GM23338 (cell line): ENCODE measurements around the gene IZUMO2. TPM values are rescaled to one million over a fixed set of nuclear protein-coding genes. Genes with fewer than 3 reads are reported as not detected.

Experiments
- ATAC-seq: fragments of 200-7000 bp; cut with Tn5 transposase; 3 replicates; pipeline ENCODE4 v1.9.1; 2020
- DNase-seq: peaks from one replicate; pipeline ENCODE4 v3.0.0-alpha.2; 2015; ENCODE audit warnings: low spot score
- H2AFZ ChIP-seq: fragments of 200-600 bp; sonication (generic); 2 replicates; pipeline ENCODE4 v1.8.0; 2016; ENCODE audit warnings: antibody characterized with exemption, mild to moderate bottlenecking, moderate library complexity
- H3F3A ChIP-seq: fragments of 200-600 bp; sonication (generic); replicated peaks from 2 replicates; pipeline ENCODE4 v1.8.0; 2017; ENCODE audit warnings: antibody characterized with exemption, mixed run types, low read depth
- H3K27ac ChIP-seq: fragments of 200-600 bp; sonication (generic); 2 replicates; pipeline ENCODE4 v1.6.1; 2016; ENCODE audit warnings: low read depth
- H3K27me3 ChIP-seq: fragments of 200-600 bp; sonication (generic); 2 replicates; pipeline ENCODE4 v1.8.0; 2016; ENCODE audit warnings: mild to moderate bottlenecking, mixed run types, moderate library complexity; ENCODE audit not compliant: insufficient read depth
- H3K36me3 ChIP-seq: fragments of 200-600 bp; sonication (generic); 2 replicates; pipeline ENCODE4 v1.8.0; 2016; ENCODE audit warnings: mild to moderate bottlenecking; ENCODE audit not compliant: insufficient read depth
- H3K4me1 ChIP-seq: fragments of 200-600 bp; sonication (generic); 2 replicates; pipeline ENCODE4 v1.8.0; 2016; ENCODE audit warnings: mild to moderate bottlenecking, moderate library complexity; ENCODE audit not compliant: insufficient read depth
- H3K4me2 ChIP-seq: fragments of 200-600 bp; sonication (generic); 2 replicates; pipeline ENCODE4 v1.7.1; 2017; ENCODE audit warnings: mixed run types
- H3K4me3 ChIP-seq: fragments of 200-600 bp; sonication (generic); 2 replicates; pipeline ENCODE4 v1.6.1; 2016; ENCODE audit warnings: mixed run types
- H3K79me2 ChIP-seq: fragments of 200-600 bp; sonication (generic); replicated peaks from 2 replicates; pipeline ENCODE4 v1.8.0; 2017; ENCODE audit warnings: mild to moderate bottlenecking; ENCODE audit not compliant: insufficient read depth
- H3K9me2 ChIP-seq: fragments of 200-600 bp; sonication (generic); 2 replicates; pipeline ENCODE4 v1.8.0; 2017; ENCODE audit not compliant: insufficient read depth
- H4K20me1 ChIP-seq: fragments of 200-600 bp; sonication (generic); replicated peaks from 2 replicates; pipeline ENCODE4 v1.8.0; 2017; ENCODE audit warnings: mild to moderate bottlenecking; ENCODE audit not compliant: insufficient read depth
- H3K27ac Mint-ChIP-seq: 2 replicates; pipeline ENCODE4 v1.8.0; 2020; ENCODE audit warnings: inconsistent platforms, mild to moderate bottlenecking, moderate library complexity, mixed read lengths
- H3K27me3 Mint-ChIP-seq: 3 replicates; pipeline ENCODE4 v1.8.0; 2022; ENCODE audit warnings: low read depth, mild to moderate bottlenecking, moderate library complexity, mixed read lengths, inconsistent platforms; ENCODE audit not compliant: insufficient read depth, poor library complexity
- H3K36me3 Mint-ChIP-seq: 3 replicates; pipeline ENCODE4 v1.8.0; 2021; ENCODE audit warnings: low read depth, mild to moderate bottlenecking, inconsistent platforms, moderate library complexity, mixed read lengths
- H3K4me1 Mint-ChIP-seq: 3 replicates; pipeline ENCODE4 v1.8.0; 2020; ENCODE audit warnings: mild to moderate bottlenecking, inconsistent platforms, mixed read lengths
- H3K4me3 Mint-ChIP-seq: 3 replicates; pipeline ENCODE4 v1.8.0; 2021; ENCODE audit warnings: moderate library complexity, mild to moderate bottlenecking, inconsistent platforms, mixed read lengths
- H3K9me3 Mint-ChIP-seq: 3 replicates; pipeline ENCODE4 v1.8.0; 2020; ENCODE audit warnings: moderate library complexity, mild to moderate bottlenecking, inconsistent platforms, mixed read lengths
- CREB1 ChIP-seq: fragments of 250-450 bp; sonication (Bioruptor Pico); IDR thresholded peaks from 2 replicates; pipeline ENCODE4 v1.5.0; 2020; ENCODE audit warnings: low read depth, mild to moderate bottlenecking, moderate library complexity
- EZH2 ChIP-seq: fragments of 200-600 bp; sonication (generic); IDR thresholded peaks from one replicate; pipeline ENCODE4 v1.8.0; 2017; ENCODE audit warnings: antibody characterized with exemption, mild to moderate bottlenecking, low read depth; ENCODE audit not compliant: unreplicated experiment
- EZH2phosphoT487 ChIP-seq: fragments of 200-600 bp; sonication (generic); IDR thresholded peaks from one replicate; pipeline ENCODE4 v1.8.1; 2018; ENCODE audit warnings: antibody characterized with exemption; ENCODE audit not compliant: unreplicated experiment
- JUNB ChIP-seq: IDR thresholded peaks from one replicate; pipeline ENCODE4 v1.6.1; 2016; ENCODE audit warnings: antibody characterized with exemption; ENCODE audit not compliant: unreplicated experiment
- NANOG ChIP-seq: IDR thresholded peaks from 2 replicates; pipeline ENCODE4 v1.6.1; 2016; ENCODE audit warnings: antibody characterized with exemption, borderline replicate concordance
- POLR2AphosphoS5 ChIP-seq: IDR thresholded peaks from 2 replicates; pipeline ENCODE4 v1.6.1; 2016; ENCODE audit warnings: antibody characterized with exemption, low read depth
- STAT1 ChIP-seq: IDR thresholded peaks from one replicate; pipeline ENCODE4 v1.6.1; 2016; ENCODE audit warnings: antibody characterized with exemption; ENCODE audit not compliant: unreplicated experiment
- ZNF114 ChIP-seq: fragments of 250-450 bp; sonication (Bioruptor Pico); IDR thresholded peaks from 2 replicates; pipeline ENCODE4 v1.5.0; 2020; ENCODE audit warnings: mild to moderate bottlenecking, moderate library complexity
- ZNF331 ChIP-seq: fragments of 250-450 bp; sonication (Bioruptor Pico); IDR thresholded peaks from 2 replicates; pipeline ENCODE4 v1.5.0; 2020; ENCODE audit warnings: low read depth, mild to moderate bottlenecking, moderate library complexity
- polyA plus RNA-seq: library from polyadenylated mRNA; unstranded; fragments of >200 nt; fragmentation: Nextera tagmentation; extraction: Ambion mirVana; gene quantifications from 2 replicates; pipeline ENCODE4 v1.2.1, GENCODE V29; 2016
- total RNA-seq: library from RNA; depleted of rRNA; stranded (reverse); fragments of >200 nt; shearing (Covaris generic); gene quantifications from 2 replicates; pipeline ENCODE4 v1.2.3, GENCODE V29; 2014
- TF ChIP-seq, protein P1 (sequence below): IDR thresholded peaks from 2 replicates; pipeline ENCODE4 v1.6.1; 2016; ENCODE audit warnings: antibody characterized with exemption
- TF ChIP-seq, protein P2 (sequence below), 2 experiments: fragments of 200-600 bp in 1 of 2; sonication (generic) in 1 of 2; conservative IDR thresholded peaks; 2 replicates each; pipeline versions ENCODE4 v1.5.1 to v1.6.1; 2016 to 2017; ENCODE audit warnings: antibody characterized with exemption in 2 of 2, low read depth in 2 of 2, mild to moderate bottlenecking in 2 of 2, moderate library complexity in 1 of 2
- TF ChIP-seq, protein P3 (sequence below): fragments of 250-450 bp; sonication (Bioruptor Pico); IDR thresholded peaks from 2 replicates; pipeline ENCODE4 v1.5.0; 2020; ENCODE audit warnings: mild to moderate bottlenecking, moderate library complexity
- TF ChIP-seq, protein P4 (sequence below): IDR thresholded peaks from one replicate; pipeline ENCODE4 v1.6.1; 2018; ENCODE audit warnings: antibody characterized with exemption; ENCODE audit not compliant: unreplicated experiment

Gene IZUMO2
- total and polyA plus RNA-seq, 2 experiments from 2014 or later = 3.1 to 5.0 TPM

DNA sequence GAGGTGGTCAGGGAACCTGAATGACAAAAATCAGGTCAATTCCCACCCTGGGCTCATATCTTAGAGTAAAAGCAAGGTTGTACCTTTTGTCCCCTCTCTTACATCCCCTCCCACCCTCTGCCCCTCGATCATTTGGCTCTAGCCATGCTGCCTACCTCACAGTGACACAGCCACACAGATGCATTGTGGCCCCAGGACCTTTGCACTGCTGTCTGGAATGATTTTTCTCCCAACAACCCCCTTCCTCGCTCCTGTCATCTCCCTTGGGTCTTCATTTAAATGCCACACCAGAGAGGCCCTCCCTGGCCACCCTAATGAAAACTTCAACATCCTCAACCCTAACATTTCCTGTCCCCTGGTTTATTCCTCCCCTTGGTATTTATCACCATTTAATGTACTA, 44.6 kb upstream of the IZUMO2 start:
- peaks cover 10% of the 10 kb centered on the region for H3K27me3 ChIP-seq
- no peak overlapping the region for H2AFZ ChIP-seq
- H3K27ac ChIP-seq = no peak overlapping the region
- H3K36me3 ChIP-seq = no peaks in the 10 kb centered on the region
- Mint-ChIP-seq H3K4me3 (no peak overlapping the region), H3K9me3 (peaks cover 84% of the 10 kb centered on the region), H3K4me1 (no peaks in the 10 kb centered on the region), H3K27ac (no peak overlapping the region), H3K27me3 (peaks cover 2% of the 10 kb centered on the region), H3K36me3 (peaks cover 35% of the 10 kb centered on the region; the same call in 2 of the 3 replicates)
- no peaks in the 10 kb centered on the region for H3K79me2 ChIP-seq
- no peak for ATAC-seq
- peaks cover 11% of the 10 kb centered on the region; the same call in 1 of the 2 replicates for H3F3A ChIP-seq
- H3K4me3 ChIP-seq = no peak overlapping the region
- no peak for DNase-seq
- H4K20me1 ChIP-seq = 0 out of 2 replicates have a peak, but pooled peaks cover 9% of the 10 kb centered on the region
- H3K4me1 ChIP-seq = 0 out of 2 replicates have a peak, but pooled peaks cover 1% of the 10 kb centered on the region
- H3K4me2 ChIP-seq = no peak overlapping the region
- TF ChIP-seq, protein P1, sequence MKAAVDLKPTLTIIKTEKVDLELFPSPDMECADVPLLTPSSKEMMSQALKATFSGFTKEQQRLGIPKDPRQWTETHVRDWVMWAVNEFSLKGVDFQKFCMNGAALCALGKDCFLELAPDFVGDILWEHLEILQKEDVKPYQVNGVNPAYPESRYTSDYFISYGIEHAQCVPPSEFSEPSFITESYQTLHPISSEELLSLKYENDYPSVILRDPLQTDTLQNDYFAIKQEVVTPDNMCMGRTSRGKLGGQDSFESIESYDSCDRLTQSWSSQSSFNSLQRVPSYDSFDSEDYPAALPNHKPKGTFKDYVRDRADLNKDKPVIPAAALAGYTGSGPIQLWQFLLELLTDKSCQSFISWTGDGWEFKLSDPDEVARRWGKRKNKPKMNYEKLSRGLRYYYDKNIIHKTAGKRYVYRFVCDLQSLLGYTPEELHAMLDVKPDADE = no peak
- TF ChIP-seq, protein P2, sequence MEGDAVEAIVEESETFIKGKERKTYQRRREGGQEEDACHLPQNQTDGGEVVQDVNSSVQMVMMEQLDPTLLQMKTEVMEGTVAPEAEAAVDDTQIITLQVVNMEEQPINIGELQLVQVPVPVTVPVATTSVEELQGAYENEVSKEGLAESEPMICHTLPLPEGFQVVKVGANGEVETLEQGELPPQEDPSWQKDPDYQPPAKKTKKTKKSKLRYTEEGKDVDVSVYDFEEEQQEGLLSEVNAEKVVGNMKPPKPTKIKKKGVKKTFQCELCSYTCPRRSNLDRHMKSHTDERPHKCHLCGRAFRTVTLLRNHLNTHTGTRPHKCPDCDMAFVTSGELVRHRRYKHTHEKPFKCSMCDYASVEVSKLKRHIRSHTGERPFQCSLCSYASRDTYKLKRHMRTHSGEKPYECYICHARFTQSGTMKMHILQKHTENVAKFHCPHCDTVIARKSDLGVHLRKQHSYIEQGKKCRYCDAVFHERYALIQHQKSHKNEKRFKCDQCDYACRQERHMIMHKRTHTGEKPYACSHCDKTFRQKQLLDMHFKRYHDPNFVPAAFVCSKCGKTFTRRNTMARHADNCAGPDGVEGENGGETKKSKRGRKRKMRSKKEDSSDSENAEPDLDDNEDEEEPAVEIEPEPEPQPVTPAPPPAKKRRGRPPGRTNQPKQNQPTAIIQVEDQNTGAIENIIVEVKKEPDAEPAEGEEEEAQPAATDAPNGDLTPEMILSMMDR (conservative IDR thresholded peaks at IDR 0.05; ENCODE audit: low read depth in 2 of 2) = no peak
- TF ChIP-seq EZH2phosphoT487 = no peak
- no peak for TF ChIP-seq NANOG
- TF ChIP-seq ZNF114 (CRISPR knock-in tag) = no peak
- no peak for TF ChIP-seq JUNB
- TF ChIP-seq ZNF331 (CRISPR knock-in tag) = no peak
- TF ChIP-seq, protein P3, sequence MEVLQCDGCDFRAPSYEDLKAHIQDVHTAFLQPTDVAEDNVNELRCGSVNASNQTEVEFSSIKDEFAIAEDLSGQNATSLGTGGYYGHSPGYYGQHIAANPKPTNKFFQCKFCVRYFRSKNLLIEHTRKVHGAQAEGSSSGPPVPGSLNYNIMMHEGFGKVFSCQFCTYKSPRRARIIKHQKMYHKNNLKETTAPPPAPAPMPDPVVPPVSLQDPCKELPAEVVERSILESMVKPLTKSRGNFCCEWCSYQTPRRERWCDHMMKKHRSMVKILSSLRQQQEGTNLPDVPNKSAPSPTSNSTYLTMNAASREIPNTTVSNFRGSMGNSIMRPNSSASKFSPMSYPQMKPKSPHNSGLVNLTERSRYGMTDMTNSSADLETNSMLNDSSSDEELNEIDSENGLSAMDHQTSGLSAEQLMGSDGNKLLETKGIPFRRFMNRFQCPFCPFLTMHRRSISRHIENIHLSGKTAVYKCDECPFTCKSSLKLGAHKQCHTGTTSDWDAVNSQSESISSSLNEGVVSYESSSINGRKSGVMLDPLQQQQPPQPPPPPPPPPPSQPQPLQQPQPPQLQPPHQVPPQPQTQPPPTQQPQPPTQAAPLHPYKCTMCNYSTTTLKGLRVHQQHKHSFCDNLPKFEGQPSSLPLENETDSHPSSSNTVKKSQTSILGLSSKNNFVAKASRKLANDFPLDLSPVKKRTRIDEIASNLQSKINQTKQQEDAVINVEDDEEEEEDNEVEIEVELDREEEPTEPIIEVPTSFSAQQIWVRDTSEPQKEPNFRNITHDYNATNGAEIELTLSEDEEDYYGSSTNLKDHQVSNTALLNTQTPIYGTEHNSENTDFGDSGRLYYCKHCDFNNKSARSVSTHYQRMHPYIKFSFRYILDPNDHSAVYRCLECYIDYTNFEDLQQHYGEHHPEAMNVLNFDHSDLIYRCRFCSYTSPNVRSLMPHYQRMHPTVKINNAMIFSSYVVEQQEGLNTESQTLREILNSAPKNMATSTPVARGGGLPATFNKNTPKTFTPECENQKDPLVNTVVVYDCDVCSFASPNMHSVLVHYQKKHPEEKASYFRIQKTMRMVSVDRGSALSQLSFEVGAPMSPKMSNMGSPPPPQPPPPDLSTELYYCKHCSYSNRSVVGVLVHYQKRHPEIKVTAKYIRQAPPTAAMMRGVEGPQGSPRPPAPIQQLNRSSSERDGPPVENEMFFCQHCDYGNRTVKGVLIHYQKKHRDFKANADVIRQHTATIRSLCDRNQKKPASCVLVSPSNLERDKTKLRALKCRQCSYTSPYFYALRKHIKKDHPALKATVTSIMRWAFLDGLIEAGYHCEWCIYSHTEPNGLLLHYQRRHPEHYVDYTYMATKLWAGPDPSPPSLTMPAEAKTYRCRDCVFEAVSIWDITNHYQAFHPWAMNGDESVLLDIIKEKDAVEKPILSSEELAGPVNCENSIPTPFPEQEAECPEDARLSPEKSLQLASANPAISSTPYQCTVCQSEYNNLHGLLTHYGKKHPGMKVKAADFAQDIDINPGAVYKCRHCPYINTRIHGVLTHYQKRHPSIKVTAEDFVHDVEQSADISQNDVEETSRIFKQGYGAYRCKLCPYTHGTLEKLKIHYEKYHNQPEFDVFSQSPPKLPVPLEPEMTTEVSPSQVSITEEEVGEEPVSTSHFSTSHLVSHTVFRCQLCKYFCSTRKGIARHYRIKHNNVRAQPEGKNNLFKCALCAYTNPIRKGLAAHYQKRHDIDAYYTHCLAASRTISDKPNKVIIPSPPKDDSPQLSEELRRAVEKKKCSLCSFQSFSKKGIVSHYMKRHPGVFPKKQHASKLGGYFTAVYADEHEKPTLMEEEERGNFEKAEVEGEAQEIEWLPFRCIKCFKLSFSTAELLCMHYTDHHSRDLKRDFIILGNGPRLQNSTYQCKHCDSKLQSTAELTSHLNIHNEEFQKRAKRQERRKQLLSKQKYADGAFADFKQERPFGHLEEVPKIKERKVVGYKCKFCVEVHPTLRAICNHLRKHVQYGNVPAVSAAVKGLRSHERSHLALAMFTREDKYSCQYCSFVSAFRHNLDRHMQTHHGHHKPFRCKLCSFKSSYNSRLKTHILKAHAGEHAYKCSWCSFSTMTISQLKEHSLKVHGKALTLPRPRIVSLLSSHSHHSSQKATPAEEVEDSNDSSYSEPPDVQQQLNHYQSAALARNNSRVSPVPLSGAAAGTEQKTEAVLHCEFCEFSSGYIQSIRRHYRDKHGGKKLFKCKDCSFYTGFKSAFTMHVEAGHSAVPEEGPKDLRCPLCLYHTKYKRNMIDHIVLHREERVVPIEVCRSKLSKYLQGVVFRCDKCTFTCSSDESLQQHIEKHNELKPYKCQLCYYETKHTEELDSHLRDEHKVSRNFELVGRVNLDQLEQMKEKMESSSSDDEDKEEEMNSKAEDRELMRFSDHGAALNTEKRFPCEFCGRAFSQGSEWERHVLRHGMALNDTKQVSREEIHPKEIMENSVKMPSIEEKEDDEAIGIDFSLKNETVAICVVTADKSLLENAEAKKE = no peak
- TF ChIP-seq, protein P4, sequence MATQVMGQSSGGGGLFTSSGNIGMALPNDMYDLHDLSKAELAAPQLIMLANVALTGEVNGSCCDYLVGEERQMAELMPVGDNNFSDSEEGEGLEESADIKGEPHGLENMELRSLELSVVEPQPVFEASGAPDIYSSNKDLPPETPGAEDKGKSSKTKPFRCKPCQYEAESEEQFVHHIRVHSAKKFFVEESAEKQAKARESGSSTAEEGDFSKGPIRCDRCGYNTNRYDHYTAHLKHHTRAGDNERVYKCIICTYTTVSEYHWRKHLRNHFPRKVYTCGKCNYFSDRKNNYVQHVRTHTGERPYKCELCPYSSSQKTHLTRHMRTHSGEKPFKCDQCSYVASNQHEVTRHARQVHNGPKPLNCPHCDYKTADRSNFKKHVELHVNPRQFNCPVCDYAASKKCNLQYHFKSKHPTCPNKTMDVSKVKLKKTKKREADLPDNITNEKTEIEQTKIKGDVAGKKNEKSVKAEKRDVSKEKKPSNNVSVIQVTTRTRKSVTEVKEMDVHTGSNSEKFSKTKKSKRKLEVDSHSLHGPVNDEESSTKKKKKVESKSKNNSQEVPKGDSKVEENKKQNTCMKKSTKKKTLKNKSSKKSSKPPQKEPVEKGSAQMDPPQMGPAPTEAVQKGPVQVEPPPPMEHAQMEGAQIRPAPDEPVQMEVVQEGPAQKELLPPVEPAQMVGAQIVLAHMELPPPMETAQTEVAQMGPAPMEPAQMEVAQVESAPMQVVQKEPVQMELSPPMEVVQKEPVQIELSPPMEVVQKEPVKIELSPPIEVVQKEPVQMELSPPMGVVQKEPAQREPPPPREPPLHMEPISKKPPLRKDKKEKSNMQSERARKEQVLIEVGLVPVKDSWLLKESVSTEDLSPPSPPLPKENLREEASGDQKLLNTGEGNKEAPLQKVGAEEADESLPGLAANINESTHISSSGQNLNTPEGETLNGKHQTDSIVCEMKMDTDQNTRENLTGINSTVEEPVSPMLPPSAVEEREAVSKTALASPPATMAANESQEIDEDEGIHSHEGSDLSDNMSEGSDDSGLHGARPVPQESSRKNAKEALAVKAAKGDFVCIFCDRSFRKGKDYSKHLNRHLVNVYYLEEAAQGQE = no peak
- no peak for TF ChIP-seq EZH2
- TF ChIP-seq STAT1 = no peak
- no peak for TF ChIP-seq POLR2AphosphoS5
- no peak for TF ChIP-seq CREB1 (CRISPR knock-in tag)
- H3K9me2 ChIP-seq = no peaks in the 10 kb centered on the region
